MCF 10A (cell line): ENCODE data around the gene C6orf141. TPM values are rescaled to one million over a fixed set of nuclear protein-coding genes. Genes with fewer than 3 reads are reported as not detected.

ENCODE experiments used
- BruUV-seq: library from RNA; stranded (reverse); fragments of 400-500 nt; replicated peaks from 2 replicates; lab custom pipeline; 2021; lab: Mats Ljungman, UMichigan
- CTCF ChIA-PET: fragments of 300-600 bp; sonication (Branson Sonifier 250); formaldehyde crosslinking; extraction: SDS; loops from one replicate; lab custom pipeline; 2021; ENCODE audit warnings: antibody characterized with exemption, inconsistent platforms; lab: Yijun Ruan, JAX
- POLR2A ChIA-PET: fragments of 300-600, 350-650 bp; sonication (Branson Sonifier 250); formaldehyde crosslinking; extraction: SDS; loops from one replicate; lab custom pipeline; 2020; ENCODE audit warnings: antibody characterized with exemption, inconsistent platforms; lab: Yijun Ruan, JAX
- DNase-seq: peaks from one replicate; pipeline ENCODE4 v3.0.0-alpha.2; 2018; ENCODE audit not compliant: unreplicated experiment
- H3K27ac Mint-ChIP-seq: one replicate; pipeline ENCODE4 v1.8.0; 2022; ENCODE audit warnings: mild to moderate bottlenecking, low read depth, mixed read lengths; ENCODE audit not compliant: unreplicated experiment
- H3K27me3 Mint-ChIP-seq: one replicate; pipeline ENCODE4 v1.8.0; 2022; ENCODE audit warnings: mixed read lengths; ENCODE audit not compliant: insufficient read depth, unreplicated experiment
- H3K36me3 Mint-ChIP-seq: one replicate; pipeline ENCODE4 v1.8.0; 2022; ENCODE audit warnings: mild to moderate bottlenecking, moderate library complexity, mixed read lengths; ENCODE audit not compliant: insufficient read depth, unreplicated experiment
- H3K4me1 Mint-ChIP-seq: one replicate; pipeline ENCODE4 v1.8.0; 2022; ENCODE audit warnings: mixed read lengths; ENCODE audit not compliant: insufficient read depth, unreplicated experiment
- H3K4me3 Mint-ChIP-seq: one replicate; pipeline ENCODE4 v1.8.0; 2022; ENCODE audit warnings: mild to moderate bottlenecking, moderate library complexity, mixed read lengths; ENCODE audit not compliant: unreplicated experiment
- H3K9me3 Mint-ChIP-seq: one replicate; pipeline ENCODE4 v1.8.0; 2022; ENCODE audit warnings: mixed read lengths; ENCODE audit not compliant: unreplicated experiment
- intact Hi-C: fragments of 100-400 bp; cut with micrococcal nuclease; formaldehyde crosslinking; loops from 2 replicates; pipeline ENCODE4 v1.14.1; 2022
- total RNA-seq: library from RNA; stranded (reverse); gene quantifications from 2 replicates; pipeline ENCODE4 v1.2.3, GENCODE V29; 2022
- TF ChIP-seq, protein P1 (sequence below): fragments of 200-600 bp; IDR thresholded peaks from one replicate; pipeline ENCODE4 v1.8.0; 2022; ENCODE audit warnings: antibody characterized with exemption, mild to moderate bottlenecking; ENCODE audit not compliant: unreplicated experiment

The C6orf141 gene
- total RNA-seq, 1 experiment from 2014 or later = 29.9 TPM

DNA sequence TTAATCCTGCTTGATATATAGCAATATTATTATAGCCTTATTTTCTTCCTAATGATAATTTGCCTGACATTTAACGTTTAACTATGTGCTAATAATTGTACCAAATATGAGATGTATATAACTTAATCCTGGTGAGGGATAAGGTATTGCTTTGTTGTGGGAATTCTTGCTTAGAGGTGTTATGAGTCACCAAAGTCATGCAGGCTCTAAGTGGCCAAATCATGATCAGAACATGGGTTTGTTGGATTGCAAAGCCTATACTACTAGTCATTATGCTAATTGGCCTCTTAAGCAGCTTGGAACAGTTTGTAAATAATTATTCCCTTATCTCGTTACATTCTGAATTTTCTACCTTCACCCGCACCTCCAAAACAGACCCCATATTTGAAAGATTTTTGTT, 21.9 kb upstream of the C6orf141 start:
- intact Hi-C loops = no loop called here
- BruUV-seq = no TSS peak
- no peaks in the 10 kb centered on the region for H3K9me3 Mint-ChIP-seq
- TF ChIP-seq, protein P1, sequence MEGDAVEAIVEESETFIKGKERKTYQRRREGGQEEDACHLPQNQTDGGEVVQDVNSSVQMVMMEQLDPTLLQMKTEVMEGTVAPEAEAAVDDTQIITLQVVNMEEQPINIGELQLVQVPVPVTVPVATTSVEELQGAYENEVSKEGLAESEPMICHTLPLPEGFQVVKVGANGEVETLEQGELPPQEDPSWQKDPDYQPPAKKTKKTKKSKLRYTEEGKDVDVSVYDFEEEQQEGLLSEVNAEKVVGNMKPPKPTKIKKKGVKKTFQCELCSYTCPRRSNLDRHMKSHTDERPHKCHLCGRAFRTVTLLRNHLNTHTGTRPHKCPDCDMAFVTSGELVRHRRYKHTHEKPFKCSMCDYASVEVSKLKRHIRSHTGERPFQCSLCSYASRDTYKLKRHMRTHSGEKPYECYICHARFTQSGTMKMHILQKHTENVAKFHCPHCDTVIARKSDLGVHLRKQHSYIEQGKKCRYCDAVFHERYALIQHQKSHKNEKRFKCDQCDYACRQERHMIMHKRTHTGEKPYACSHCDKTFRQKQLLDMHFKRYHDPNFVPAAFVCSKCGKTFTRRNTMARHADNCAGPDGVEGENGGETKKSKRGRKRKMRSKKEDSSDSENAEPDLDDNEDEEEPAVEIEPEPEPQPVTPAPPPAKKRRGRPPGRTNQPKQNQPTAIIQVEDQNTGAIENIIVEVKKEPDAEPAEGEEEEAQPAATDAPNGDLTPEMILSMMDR = no peak
- H3K27me3 Mint-ChIP-seq = no peaks in the 10 kb centered on the region
- ChIA-PET POLR2A (interaction anchor here (1.0 kb wide), 1 partner anchor 31 kb away, joined by 3 read pairs; no protein-coding TSS in a partner anchor), CTCF (interaction anchor here (0.6 to 6.6 kb wide), 4 partner anchors 42 to 302 kb away, joined by 3 to 182 read pairs (median 4); no protein-coding TSS in a partner anchor)
- peaks cover 6% of the 10 kb centered on the region for H3K4me1 Mint-ChIP-seq
- H3K4me3 Mint-ChIP-seq = no peak overlapping the region
- peaks cover 6% of the 10 kb centered on the region for H3K36me3 Mint-ChIP-seq
- DNase-seq = no peak
- no peak overlapping the region for H3K27ac Mint-ChIP-seq

DNA sequence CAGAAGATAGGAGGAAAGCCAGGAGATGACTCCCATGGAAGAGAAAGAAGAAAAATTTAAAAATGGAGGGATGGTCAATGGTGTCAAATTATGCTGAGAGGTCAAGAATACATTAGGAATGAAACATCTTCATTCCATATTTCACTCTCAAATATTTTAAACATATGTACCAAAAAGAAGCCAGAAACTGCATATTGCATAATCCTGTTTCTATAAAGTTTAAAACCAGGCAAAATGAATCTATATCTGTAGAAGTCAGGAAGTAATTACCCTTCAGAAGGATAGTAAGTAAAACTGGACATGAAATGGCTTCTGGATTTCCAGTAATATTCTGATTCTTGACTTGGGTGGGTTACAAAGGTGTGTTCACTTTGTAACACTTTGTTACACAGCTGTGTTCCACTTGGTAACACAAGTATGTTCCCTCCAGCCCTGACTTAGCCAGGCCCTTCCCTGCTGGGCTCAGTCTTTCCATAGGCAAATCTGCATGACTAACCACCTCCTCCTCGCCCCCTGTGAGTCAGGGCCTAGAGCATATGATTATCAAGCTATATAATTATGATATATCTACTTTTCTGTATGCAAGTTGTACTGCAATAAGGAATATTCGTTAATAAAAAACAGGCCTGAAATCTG, 20.2 kb upstream of the C6orf141 start:
- CTCF ChIA-PET = interaction anchor here (0.5 to 6.6 kb wide), 10 partner anchors 20 to 1439 kb away, joined by 3 to 182 read pairs (median 10); partner anchors contain the start of gene C6orf141
- no TSS peak for BruUV-seq
- H3K4me1 Mint-ChIP-seq = peaks cover 6% of the 10 kb centered on the region
- no peaks in the 10 kb centered on the region for H3K27me3 Mint-ChIP-seq
- TF ChIP-seq, protein P1 = no peak
- intact Hi-C loops = no loop called here
- POLR2A ChIA-PET = no interaction called here
- peaks cover 6% of the 10 kb centered on the region for H3K36me3 Mint-ChIP-seq
- H3K9me3 Mint-ChIP-seq = no peaks in the 10 kb centered on the region
- H3K27ac Mint-ChIP-seq = no peak overlapping the region
- DNase-seq = no peak
- no peak overlapping the region for H3K4me3 Mint-ChIP-seq

DNA sequence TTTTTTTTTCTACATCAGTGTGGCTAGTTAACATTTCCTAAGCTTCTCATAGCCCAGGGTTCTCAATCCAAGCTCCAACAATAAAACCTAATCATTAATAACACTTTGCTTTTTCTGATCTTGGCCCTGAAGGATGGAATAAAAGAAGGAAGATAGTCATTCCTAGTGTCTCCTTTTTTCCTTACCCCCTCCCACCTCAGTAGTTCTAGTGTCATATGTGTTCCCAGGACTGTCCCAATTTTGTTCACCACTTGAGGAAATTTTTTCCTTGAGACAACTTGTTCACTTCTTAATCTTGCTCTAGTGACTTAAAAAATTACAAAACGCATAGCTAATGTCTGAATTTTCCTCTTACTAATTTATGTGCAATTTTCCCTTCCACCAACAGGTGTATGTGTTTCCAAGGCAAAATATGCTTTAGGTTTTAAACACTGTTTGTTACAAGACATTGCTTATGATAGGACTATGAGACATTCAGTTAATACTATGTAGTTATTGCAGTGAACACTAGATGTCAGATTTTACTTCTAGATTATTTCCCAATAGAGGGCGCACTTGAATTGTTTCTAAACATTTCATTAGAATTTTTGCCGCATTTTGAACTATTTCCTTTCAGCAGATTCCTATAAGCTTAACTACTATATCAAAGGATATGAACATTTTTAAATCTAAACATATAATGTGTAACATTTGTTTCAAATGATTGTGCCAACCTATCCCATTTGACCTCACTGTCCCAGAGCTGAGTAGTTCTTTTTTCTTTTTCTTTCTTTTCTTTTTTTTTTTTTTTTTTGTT, 18.5 kb upstream of the C6orf141 start:
- CTCF ChIA-PET = interaction anchor here (0.5 to 6.6 kb wide), 46 partner anchors 8 to 1784 kb away, joined by 3 to 182 read pairs (median 5); partner anchors contain the start of gene C6orf141
- no TSS peak for BruUV-seq
- peaks cover 6% of the 10 kb centered on the region for H3K4me1 Mint-ChIP-seq
- peak overlapping the region; percentile 31 for H3K4me3 Mint-ChIP-seq
- H3K27ac Mint-ChIP-seq = no peak overlapping the region
- H3K36me3 Mint-ChIP-seq = peaks cover 6% of the 10 kb centered on the region
- TF ChIP-seq, protein P1 = peak; percentile 90
- DNase-seq = peak; percentile 72
- H3K27me3 Mint-ChIP-seq = no peaks in the 10 kb centered on the region
- POLR2A ChIA-PET = interaction anchor here (0.6 to 3.5 kb wide), 7 partner anchors 10 to 331 kb away, joined by 3 to 23 read pairs (median 4); partner anchors contain the start of gene C6orf141
- intact Hi-C loops = loop anchor here (1.0 to 2.0 kb wide), 4 partner anchors 19 to 317 kb away; partner anchors contain the start of gene C6orf141
- no peaks in the 10 kb centered on the region for H3K9me3 Mint-ChIP-seq

DNA sequence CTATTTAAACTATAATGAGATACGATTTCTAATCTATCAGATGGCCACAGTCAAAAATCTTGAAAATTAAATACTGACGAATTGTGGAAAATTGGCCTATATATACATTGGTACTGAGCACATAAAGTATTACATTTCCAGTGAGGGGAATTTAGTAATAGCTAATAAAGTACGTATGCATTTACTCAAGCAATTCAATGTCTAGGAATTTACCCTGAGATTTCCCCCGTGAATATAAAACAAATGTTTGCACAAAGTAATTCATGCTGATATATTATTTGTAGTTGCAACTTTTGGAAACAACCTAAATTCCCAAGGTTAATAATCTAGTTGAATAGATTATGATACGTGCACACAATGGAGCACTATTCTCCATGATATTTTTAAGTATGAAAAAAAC, 14.7 kb upstream of the C6orf141 start:
- H3K9me3 Mint-ChIP-seq = no peaks in the 10 kb centered on the region
- intact Hi-C loops = no loop called here
- POLR2A ChIA-PET = interaction anchor here (1.1 to 1.9 kb wide), 2 partner anchors 15 to 17 kb away, joined by 3 to 7 read pairs; partner anchors contain the start of gene C6orf141
- H3K4me3 Mint-ChIP-seq = no peak overlapping the region
- BruUV-seq = no TSS peak
- no peak for DNase-seq
- no peak overlapping the region for H3K27ac Mint-ChIP-seq
- H3K27me3 Mint-ChIP-seq = no peaks in the 10 kb centered on the region
- TF ChIP-seq, protein P1 = no peak
- H3K36me3 Mint-ChIP-seq = peaks cover 6% of the 10 kb centered on the region
- CTCF ChIA-PET = interaction anchor here (0.5 to 1.4 kb wide), 4 partner anchors 35 to 998 kb away, joined by 3 to 15 read pairs (median 6); no protein-coding TSS in a partner anchor
- peaks cover 6% of the 10 kb centered on the region for H3K4me1 Mint-ChIP-seq
